ENCODE measurements around the gene MYT1.

The MYT1 gene

GRCh38 chr20:64214113-64214512 is 49.9 kb downstream of the MYT1 start:
- no peak for DNase-seq (ENCODE audit: low read depth in 3 of 3)

GRCh38 chr20:64214952-64215351 is 50.7 kb downstream of the MYT1 start:
- no peak for DNase-seq (ENCODE audit: low read depth in 3 of 3)

- no peak for DNase-seq (ENCODE audit: low read depth in 3 of 3)
Observed at GRCh38 chr20:64216036-64216435, 51.8 kb downstream of the MYT1 start.

DNA sequence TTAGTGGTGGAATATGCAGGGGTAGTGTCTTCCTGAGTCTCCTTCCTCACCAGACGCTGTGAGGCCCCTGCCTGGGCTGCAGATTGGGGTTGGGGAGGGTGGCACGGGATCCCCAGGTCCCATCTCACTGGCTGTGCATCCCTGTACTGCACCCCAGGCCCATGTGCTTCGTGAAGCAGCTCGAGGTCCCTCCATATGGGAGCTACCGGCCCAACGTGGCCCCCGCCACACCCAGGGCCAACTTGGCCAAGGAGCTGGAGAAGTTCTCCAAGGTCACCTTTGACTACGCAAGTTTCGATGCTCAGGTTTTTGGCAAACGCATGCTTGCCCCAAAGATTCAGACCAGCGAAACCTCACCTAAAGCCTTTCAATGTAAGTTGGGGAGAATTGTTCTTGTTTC is 52.7 kb downstream of the MYT1 start:
- no peak for DNase-seq (ENCODE audit: low read depth in 3 of 3)

DNA sequence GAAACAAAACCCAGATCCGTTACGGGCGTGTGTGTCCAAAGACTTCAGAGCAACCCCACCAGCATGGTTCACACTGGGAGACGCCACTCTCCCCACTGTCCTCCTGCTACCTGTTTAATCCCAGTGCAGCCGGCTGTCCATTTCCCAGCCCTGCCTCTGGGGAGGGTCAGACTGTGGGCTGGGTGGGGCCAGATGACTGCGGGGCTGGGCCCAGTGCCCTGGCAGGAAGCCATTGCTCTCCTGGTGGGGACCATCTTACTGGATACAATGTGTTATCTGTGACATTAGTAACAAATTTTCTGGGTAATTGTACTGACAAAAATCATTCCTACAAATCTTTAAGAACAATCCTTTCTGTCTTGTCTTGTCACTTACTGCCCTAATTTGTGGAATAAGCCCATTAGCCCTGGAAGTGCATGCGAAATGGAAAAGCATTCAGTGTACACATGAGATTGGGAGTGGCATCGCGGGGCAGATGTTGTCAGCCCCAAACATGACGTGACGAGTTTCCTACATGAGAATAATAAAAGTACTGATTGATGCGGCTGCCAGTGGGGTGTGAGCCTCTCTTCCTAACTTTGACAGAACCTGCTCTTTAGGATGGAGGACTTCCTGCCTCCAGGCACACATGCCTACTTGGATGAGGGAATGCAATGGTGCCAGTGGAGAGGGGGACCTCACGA is 53.4 kb downstream of the MYT1 start:
- no peak for DNase-seq (ENCODE audit: low read depth in 3 of 3)

DNA sequence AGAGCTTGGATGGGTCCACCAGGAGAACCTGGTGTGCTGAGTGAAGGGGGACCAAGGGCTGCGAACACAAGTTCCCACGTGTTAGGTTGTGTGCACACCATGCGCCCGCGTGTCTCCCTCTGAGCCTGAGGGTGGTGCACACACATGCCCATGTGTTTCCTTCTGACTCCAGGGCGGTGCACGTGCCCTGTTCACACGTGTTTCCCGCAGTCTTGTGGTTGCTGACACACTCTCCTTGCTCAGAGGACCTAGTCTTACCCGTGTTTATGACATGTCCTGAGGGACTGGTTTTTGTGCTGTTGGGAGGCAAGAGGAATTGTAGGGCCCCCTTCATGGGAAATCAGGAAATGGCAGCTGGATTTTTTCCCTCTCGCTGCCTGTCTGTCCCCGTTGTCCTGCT is 55.0 kb downstream of the MYT1 start:
- DNase-seq (ENCODE audit: low read depth in 3 of 3), result no peak

- no peak for DNase-seq (ENCODE audit: low read depth in 3 of 3)
Observed at GRCh38 chr20:64219730-64220129, 55.5 kb downstream of the MYT1 start.

- no peak for DNase-seq (ENCODE audit: low read depth in 3 of 3)
Observed at GRCh38 chr20:64220420-64220819, 56.2 kb downstream of the MYT1 start.

- DNase-seq (ENCODE audit: low read depth in 3 of 3), result no peak
Observed at GRCh38 chr20:64220891-64221527, 56.8 kb downstream of the MYT1 start.

DNA sequence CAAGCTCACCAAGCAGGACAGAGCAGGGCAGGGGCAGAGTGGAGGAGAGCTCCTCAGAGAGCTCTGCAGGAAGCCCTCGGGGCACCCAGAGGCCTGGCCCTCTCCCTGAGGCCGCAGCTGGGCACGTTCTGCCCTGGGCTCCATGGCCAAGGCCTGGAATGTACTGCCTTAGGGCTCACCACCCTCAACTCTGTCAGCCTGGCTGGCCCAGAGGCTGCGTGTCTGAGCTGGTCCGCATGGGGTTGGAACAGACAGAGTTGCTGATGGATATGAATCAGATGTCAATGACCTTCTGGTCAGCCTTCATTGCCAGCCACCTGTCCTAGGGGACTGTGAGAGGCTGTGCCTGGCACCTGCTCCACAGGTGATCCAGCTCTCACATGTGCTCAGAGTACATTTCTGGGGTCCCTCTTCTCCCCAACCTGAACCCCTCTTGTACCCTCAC is 58.1 kb downstream of the MYT1 start:
- no peak for DNase-seq (ENCODE audit: low read depth in 3 of 3)

DNA sequence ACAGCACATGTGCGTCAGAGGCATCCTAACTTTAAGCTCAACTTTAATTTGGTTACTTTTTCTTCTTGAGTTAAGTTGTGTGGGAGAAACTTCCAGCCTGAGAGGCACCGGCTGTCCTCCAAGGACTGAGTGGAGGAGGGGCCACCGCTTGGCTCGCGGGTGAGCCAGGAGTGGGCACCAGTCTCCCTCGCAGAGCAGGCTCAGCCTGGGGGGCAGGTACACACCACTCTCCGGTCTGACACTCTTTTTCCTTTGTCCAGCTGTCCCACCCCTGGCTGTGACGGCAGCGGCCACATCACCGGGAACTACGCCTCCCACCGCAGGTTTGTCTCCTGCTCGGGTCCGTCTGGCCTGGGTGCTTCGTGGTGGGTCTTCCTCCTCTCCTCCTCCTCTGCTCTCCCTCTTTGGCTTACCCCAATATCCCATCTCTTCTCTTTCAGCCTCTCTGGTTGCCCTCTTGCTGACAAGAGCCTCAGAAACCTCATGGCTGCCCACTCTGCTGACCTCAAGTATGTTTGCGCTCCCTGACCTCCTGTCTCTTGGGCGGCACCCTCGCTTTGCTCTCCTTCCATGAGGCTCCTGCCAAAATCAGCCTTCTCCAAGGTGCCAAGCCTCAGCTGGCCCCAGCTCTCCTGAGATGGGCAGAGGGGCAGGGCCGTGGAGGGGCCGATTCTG is 58.7 kb downstream of the MYT1 start:
- no peak for DNase-seq (ENCODE audit: low read depth in 3 of 3)

GRCh38 chr20:64223526-64224067 is 59.3 kb downstream of the MYT1 start:
- no peak for DNase-seq (ENCODE audit: low read depth in 3 of 3)

DNA sequence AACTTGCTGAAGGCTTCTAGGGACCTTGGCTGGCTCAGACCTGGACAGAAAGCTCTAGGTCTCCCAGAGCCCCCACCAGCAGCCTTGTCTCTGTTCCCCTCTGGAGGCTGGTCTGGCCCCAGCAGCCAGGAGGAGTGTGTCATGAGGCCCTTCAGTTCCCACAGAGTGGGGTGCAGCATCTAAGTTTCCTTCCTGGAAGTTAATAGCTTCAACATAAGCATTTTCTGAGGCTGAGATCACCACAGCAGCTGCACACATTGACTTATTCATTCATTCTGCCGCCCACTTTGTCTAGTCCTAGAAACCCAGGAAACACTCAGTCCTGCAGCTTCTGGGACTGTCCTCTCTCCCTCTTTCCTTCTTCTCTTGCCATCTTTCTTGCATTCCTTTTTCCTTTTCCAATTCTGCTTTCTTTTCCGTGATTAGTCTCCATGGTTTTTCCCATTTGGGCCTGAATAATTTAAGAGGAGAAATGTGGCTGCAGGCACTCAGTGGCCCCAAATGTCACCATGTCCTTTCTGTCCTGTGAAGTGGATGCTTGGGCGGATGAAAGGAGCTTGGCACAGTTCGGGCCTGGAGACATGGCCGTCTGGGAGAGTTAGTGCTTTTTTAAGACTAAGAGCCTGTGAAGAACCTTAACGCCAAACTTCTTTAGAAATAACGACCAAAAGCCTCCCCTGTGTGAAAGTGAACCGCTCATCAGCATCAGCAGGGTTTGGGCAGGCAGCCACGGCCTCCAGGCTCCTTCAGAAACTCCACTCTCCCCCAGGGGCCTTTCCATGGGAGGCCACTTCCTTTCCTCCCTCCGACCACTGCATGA is 60.3 kb downstream of the MYT1 start:
- no peak for DNase-seq (ENCODE audit: low read depth in 3 of 3)

- no peak for DNase-seq (ENCODE audit: low read depth in 3 of 3)
Observed at GRCh38 chr20:64225171-64225595, 60.9 kb downstream of the MYT1 start.

- DNase-seq (ENCODE audit: low read depth in 3 of 3), result no peak
Observed at GRCh38 chr20:64225828-64226598, 61.8 kb downstream of the MYT1 start.

GRCh38 chr20:64226686-64227580 is 62.7 kb downstream of the MYT1 start:
- DNase-seq (ENCODE audit: low read depth in 3 of 3), result no peak

- DNase-seq (ENCODE audit: low read depth in 3 of 3), result no peak
Observed at GRCh38 chr20:64228086-64228653, 63.9 kb downstream of the MYT1 start.

DNA sequence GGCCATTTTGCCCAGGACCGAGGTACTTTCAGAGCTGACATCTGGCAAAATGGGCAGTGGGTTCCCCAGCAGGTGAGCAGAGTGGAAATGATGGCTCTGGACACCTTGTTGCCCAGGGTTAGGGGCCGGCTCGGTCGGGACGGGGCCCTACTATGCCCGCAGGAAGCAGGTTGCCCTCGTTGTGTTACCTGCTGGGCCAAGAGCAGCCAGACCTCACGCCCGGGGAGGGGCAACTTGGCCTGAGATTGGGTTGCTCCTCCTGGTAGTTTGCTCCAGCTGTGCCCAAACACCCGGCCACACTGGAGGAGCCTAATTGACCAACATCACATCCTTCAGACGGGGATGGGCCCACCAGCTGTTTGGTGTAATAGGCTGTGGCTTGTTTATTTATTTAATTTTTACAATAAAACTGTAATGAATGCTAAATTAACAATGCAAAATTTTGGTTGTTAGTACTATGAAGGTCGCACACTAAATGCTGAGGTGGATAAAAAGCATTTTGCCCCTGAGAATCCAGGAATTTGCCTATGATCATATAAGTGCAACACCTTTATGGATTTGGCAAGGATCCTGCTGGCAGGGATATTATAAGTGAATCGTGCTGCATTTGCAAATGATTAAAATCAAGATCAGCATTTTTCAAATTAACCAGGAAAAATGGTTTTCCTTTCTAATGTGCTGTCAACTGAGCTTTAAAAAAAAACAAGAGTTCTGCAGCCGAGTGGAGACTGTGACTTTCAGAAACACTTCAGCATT is 64.7 kb downstream of the MYT1 start:
- DNase-seq (ENCODE audit: low read depth in 3 of 3), result no peak

DNA sequence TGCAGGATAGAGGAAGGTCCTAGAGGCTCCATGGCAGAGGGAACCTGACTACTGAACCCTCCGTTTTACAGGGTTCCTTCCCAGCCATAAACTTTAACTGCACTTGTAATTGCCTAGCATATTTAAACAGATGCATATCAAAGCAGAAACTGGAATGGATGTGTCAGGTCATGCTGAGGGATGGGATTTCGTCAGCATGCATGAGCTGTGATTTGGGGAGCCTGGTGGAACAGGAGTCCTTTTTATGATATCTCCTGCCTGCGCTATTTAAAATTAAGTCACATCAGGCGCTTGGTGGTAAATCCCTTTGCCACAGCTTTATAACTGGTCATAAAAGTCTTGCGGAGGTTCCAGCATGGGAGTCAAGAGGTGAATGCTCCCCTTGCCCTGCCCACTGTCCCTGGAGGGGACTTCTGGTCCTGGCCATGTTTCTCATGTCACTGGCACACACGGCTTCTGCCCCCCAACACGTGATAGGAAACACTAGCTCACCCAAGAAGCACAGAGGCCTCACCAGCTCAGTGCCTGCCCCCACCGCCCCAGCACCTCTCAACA is 65.3 kb downstream of the MYT1 start:
- no peak for DNase-seq (ENCODE audit: low read depth in 3 of 3)
